ENCODE data around the gene PMAIP1.

GRCh38 chr18:59865241-59865986 is 34.4 kb upstream of the PMAIP1 start:
- no peak for TF ChIP-seq CTCF (IDR thresholded peaks at IDR 0.05 in 8 of 11, conservative IDR thresholded peaks at IDR 0.05 in 3 of 11)
- no peak for TF ChIP-seq POLR2A (IDR thresholded peaks at IDR 0.05)
- no peak for TF ChIP-seq POLR2AphosphoS5 (IDR thresholded peaks at IDR 0.05)

Data from spleen (tissue), 7 donors.